ENCODE measurements around the gene CASR.

DNA sequence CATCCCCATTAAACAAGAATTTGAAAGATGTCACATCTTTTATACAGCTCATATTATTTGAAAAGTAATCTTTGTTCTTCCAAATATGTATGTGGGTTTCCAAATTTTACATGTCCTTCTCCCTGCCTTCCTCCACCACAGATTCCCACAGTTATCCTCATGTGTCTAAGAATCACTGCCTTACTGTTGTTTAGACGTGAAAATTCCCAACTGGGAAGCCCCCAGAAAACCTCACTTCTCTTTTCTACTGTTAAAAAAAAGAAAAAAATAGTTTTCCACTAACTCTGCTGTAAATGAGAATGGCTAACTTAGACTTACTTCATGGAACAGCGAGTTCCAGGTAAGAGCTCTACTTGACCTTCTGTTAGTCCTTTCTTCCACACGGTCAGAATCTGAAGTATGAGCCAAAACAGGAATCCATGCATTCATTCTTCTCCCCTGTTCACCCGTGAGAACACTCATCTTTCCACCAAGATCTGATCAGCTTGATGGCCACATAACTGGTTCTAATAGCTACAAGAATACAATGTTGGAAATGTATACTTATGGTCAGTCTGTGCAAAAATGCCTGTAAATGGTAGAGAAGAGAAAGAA lies 123.7 kb downstream of the CASR start:
- no peak for TF ChIP-seq POLR2A (IDR thresholded peaks at IDR 0.05)
- TF ChIP-seq, protein P1, sequence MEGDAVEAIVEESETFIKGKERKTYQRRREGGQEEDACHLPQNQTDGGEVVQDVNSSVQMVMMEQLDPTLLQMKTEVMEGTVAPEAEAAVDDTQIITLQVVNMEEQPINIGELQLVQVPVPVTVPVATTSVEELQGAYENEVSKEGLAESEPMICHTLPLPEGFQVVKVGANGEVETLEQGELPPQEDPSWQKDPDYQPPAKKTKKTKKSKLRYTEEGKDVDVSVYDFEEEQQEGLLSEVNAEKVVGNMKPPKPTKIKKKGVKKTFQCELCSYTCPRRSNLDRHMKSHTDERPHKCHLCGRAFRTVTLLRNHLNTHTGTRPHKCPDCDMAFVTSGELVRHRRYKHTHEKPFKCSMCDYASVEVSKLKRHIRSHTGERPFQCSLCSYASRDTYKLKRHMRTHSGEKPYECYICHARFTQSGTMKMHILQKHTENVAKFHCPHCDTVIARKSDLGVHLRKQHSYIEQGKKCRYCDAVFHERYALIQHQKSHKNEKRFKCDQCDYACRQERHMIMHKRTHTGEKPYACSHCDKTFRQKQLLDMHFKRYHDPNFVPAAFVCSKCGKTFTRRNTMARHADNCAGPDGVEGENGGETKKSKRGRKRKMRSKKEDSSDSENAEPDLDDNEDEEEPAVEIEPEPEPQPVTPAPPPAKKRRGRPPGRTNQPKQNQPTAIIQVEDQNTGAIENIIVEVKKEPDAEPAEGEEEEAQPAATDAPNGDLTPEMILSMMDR (IDR thresholded peaks at IDR 0.05), result no peak

Measured in esophagus squamous epithelium (tissue), 4 donors.